K562 (cell line): Measurements from ENCODE around the gene ZNF581. TPM values are rescaled to one million over a fixed set of nuclear protein-coding genes. Genes with fewer than 3 reads are reported as not detected.

Experiments
- ATF7 ChIP-seq: fragments of 450-650 bp; IDR thresholded peaks from 2 replicates; pipeline ENCODE4 v1.7.1; 2014; ENCODE audit warnings: mild to moderate bottlenecking, moderate library complexity
- CCAR2 ChIP-seq: fragments of 200-400 bp; formaldehyde crosslinking; IDR thresholded peaks from 2 replicates; pipeline ENCODE4 v1.6.1; 2017; ENCODE audit warnings: mild to moderate bottlenecking, low read depth, low read length
- CEBPB ChIP-seq: fragments of 450-650 bp; IDR thresholded peaks from 2 replicates; pipeline ENCODE4 v1.6.1; 2016; ENCODE audit warnings: missing genetic modification characterization, missing compliant biosample characterization
- EP300 ChIP-seq: IDR thresholded peaks from 2 replicates; pipeline ENCODE4 v1.6.1; 2012; ENCODE audit warnings: low read length, improper control_type of control experiment
- ERF ChIP-seq: fragments of 450-650 bp; formaldehyde crosslinking; IDR thresholded peaks from 2 replicates; pipeline ENCODE4 v1.4.0; 2020; ENCODE audit warnings: mild to moderate bottlenecking, mixed read lengths
- HDGF ChIP-seq: fragments of 450-650 bp; IDR thresholded peaks from 2 replicates; pipeline ENCODE4 v1.6.1; 2016
- HLTF ChIP-seq: fragments of 450-650 bp; IDR thresholded peaks from 2 replicates; pipeline ENCODE4 v1.6.1; 2016
- MYBL2 ChIP-seq, 2 experiments: fragments of 450-650 bp in 1 of 2; sonication (generic) in 1 of 2; formaldehyde crosslinking in 1 of 2; IDR thresholded peaks; 2 replicates each; pipeline versions ENCODE4 v1.6.1 to v1.8.1; 2017 to 2022; ENCODE audit warnings: borderline replicate concordance in 1 of 2, inconsistent platforms in 1 of 2, low read depth in 1 of 2, mild to moderate bottlenecking in 1 of 2, missing genetic modification reagents in 1 of 2, moderate library complexity in 1 of 2
- NBN ChIP-seq: fragments of 450-650 bp; IDR thresholded peaks from 2 replicates; pipeline ENCODE4 v1.6.1; 2016; ENCODE audit warnings: low read depth, mild to moderate bottlenecking
- NEUROD1 ChIP-seq: fragments of 150-350 bp; IDR thresholded peaks from 2 replicates; pipeline ENCODE4 v1.6.1; 2014; ENCODE audit warnings: borderline replicate concordance, low read length, low read depth; ENCODE audit not compliant: partially characterized antibody
- NFYB ChIP-seq: IDR thresholded peaks from 2 replicates; pipeline ENCODE4 v1.6.1; 2011; ENCODE audit warnings: mild to moderate bottlenecking, moderate library complexity; ENCODE audit not compliant: insufficient read length; ENCODE audit errors: extremely low read depth
- PKNOX1 ChIP-seq: fragments of 450-650 bp; IDR thresholded peaks from 2 replicates; pipeline ENCODE4 v1.6.1; 2016
- POLR2B ChIP-seq: fragments of 450-650 bp; IDR thresholded peaks from 2 replicates; pipeline ENCODE4 v1.6.1; 2018; ENCODE audit warnings: low read depth; ENCODE audit not compliant: partially characterized antibody
- POLR3G ChIP-seq: IDR thresholded peaks from 2 replicates; pipeline ENCODE4 v1.6.1; 2011; ENCODE audit not compliant: insufficient read length, insufficient replicate concordance; ENCODE audit errors: extremely low read depth
- PREB ChIP-seq: sonication (generic); formaldehyde crosslinking; IDR thresholded peaks from 2 replicates; pipeline ENCODE4 v1.8.1; 2023; ENCODE audit warnings: mild to moderate bottlenecking, missing genetic modification reagents
- SMAD2 ChIP-seq: fragments of 150-350 bp; IDR thresholded peaks from 2 replicates; pipeline ENCODE4 v1.6.1; 2014; ENCODE audit warnings: low read depth, mild to moderate bottlenecking, low read length
- SMAD4 ChIP-seq: fragments of 250-450 bp; sonication (Bioruptor Pico); conservative IDR thresholded peaks from 2 replicates; pipeline ENCODE4 v1.8.0; 2021; ENCODE audit warnings: inconsistent platforms, mild to moderate bottlenecking, moderate library complexity
- SREBF1 ChIP-seq: fragments of 150-350 bp; IDR thresholded peaks from 2 replicates; pipeline ENCODE4 v1.6.1; 2014; ENCODE audit warnings: antibody characterized with exemption, low read depth, low read length, borderline replicate concordance
- TAF9B ChIP-seq: fragments of 450-650 bp; IDR thresholded peaks from 2 replicates; pipeline ENCODE4 v1.6.1; 2018; ENCODE audit warnings: mild to moderate bottlenecking; ENCODE audit not compliant: partially characterized antibody
- TCFL5 ChIP-seq: fragments of 250-450 bp; sonication (Bioruptor Pico); conservative IDR thresholded peaks from 2 replicates; pipeline ENCODE4 v1.6.1; 2021; ENCODE audit warnings: mild to moderate bottlenecking, moderate library complexity, matching md5 sums
- UBTF ChIP-seq, 2 experiments: IDR thresholded peaks; 2 replicates each; pipeline ENCODE4 v1.6.1; 2012; ENCODE audit warnings: improper control_type of control experiment in 2 of 2, low read depth in 2 of 2, low read length in 2 of 2, borderline replicate concordance in 1 of 2
- WHSC1 ChIP-seq: IDR thresholded peaks from one replicate; pipeline ENCODE4 v1.6.1; 2012; ENCODE audit warnings: low read length, control low read depth, inconsistent platforms
- ZEB2 ChIP-seq: fragments of 450-650 bp; IDR thresholded peaks from 2 replicates; pipeline ENCODE4 v1.6.1; 2016
- ZFP1 ChIP-seq: fragments of 450-650 bp; formaldehyde crosslinking; IDR thresholded peaks from 2 replicates; pipeline ENCODE4 v1.4.0; 2020; ENCODE audit warnings: mild to moderate bottlenecking, mixed read lengths
- ZNF12 ChIP-seq: sonication (generic); formaldehyde crosslinking; IDR thresholded peaks from 2 replicates; pipeline ENCODE4 v1.4.0; 2020; ENCODE audit warnings: mild to moderate bottlenecking, missing genetic modification reagents
- ZNF655 ChIP-seq: fragments of 250-450 bp; sonication (Bioruptor Pico); IDR thresholded peaks from 2 replicates; pipeline ENCODE4 v1.5.0; 2021
- polyA plus RNA-seq, 8 experiments: library from polyadenylated mRNA; depleted of rRNA in 4 of 8; stranded (reverse) in 5 of 8; unstranded in 3 of 8; fragments of >200 nt; fragmentation: Nextera tagmentation in 2 of 8; fragmentation: Illumina TruSeq in 1 of 8; extraction: Ambion mirVana in 2 of 8; extraction: Trizol in 1 of 8; gene quantifications; 2 replicates each; pipeline versions ENCODE4 v1.2.1 to v1.2.3, GENCODE V29; 2011 to 2014; ENCODE audit warnings: inconsistent platforms in 1 of 8, missing spikeins in 1 of 8
- total RNA-seq, 7 experiments: library from RNA; depleted of rRNA in 6 of 7; stranded (reverse); fragments of >200 nt in 6 of 7; fragmentation: Illumina TruSeq in 2 of 7; extraction: Trizol in 2 of 7; gene quantifications; 2 replicates each; pipeline versions ENCODE4 v1.2.1 to v1.2.3, GENCODE V29; 2011 to 2021; ENCODE audit warnings: low replicate concordance in 1 of 7

Gene ZNF581
- total and polyA plus RNA-seq, 9 of the 15 experiments (the other 6 are each of a cell fraction or from before 2014, with no cell fraction given) = 2.4 to 39.4 (median 15.4) TPM

GRCh38 chr19:55654323-55654867, 10.9 kb downstream of the ZNF581 start (continued):
- TF ChIP-seq SMAD2 (no peak), EP300 (no peak), POLR3G (no peak), ZNF655 (CRISPR knock-in tag) (no peak), TAF9B (no peak), ATF7 (no peak), PREB (CRISPR knock-in tag) (no peak), TCFL5 (CRISPR knock-in tag) (no peak), NEUROD1 (no peak), ZFP1 (CRISPR knock-in tag) (no peak), CCAR2 (no peak), NFYB (no peak), ERF (CRISPR knock-in tag) (0 out of 2 replicates have a peak, but pooled peaks have one; percentile 10), HDGF (peak; percentile 64; the same call in 1 of the 2 replicates), SMAD4 (no peak), ZEB2 (no peak), HLTF (no peak), NBN (no peak), ZNF12 (no peak), MYBL2 (IDR thresholded peaks at IDR 0.05; ENCODE audit: low read depth) (no peak), MYBL2 (CRISPR knock-in tag; IDR thresholded peaks at IDR 0.05; ENCODE audit: borderline replicate concordance) (no peak), PKNOX1 (peak; percentile 77), WHSC1 (no peak), SREBF1 (no peak), POLR2B (no peak), CEBPB (tag) (no peak), UBTF (IDR thresholded peaks at IDR 0.05; ENCODE audit: borderline replicate concordance in 1 of 2, low read depth in 2 of 2, low read length in 2 of 2) (0 out of 4 replicates have a peak, but pooled peaks of 1 of the 2 experiments have one; percentile 29)
